Activated CD4-positive, alpha-beta T cell treated with anti-CD3 and anti-CD28 coated beads for 24 hours (primary cell): ENCODE data around the gene WNT7A.

ENCODE experiments used
- DNase-seq, 2 donors: peaks; one replicate each; pipeline ENCODE4 v3.0.0-alpha.2; 2020; ENCODE audit warnings: low read depth in 2 of 2

Gene WNT7A

GRCh38 chr3:13846238-13846637 is 33.6 kb downstream of the WNT7A start:
- DNase-seq: no peak

- no peak for DNase-seq
Observed at GRCh38 chr3:13845806-13846205, 34.1 kb downstream of the WNT7A start.

DNA sequence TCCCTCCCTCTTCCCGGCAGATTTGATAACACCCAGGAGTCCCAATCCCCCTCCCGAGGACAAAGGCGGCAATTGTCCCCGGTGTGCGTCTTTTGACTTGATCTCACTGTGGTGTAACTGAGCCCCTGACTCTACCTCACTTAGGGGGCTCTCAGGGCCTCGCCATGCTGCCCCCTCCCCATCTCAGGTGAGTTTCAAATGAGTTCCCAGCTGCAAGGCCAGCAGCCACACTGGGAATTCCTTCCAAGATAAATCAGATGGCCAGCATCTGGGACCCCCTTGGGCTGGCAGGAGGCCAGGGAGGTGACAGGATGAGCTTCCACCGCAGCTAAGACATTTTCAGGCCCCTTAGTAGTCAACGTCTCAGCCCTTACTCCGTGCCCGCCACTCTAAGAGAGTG is 35.0 kb downstream of the WNT7A start:
- no peak for DNase-seq

GRCh38 chr3:13844286-13844685 is 35.6 kb downstream of the WNT7A start:
- no peak for DNase-seq

GRCh38 chr3:13843351-13843750 is 36.5 kb downstream of the WNT7A start:
- DNase-seq: no peak

DNA sequence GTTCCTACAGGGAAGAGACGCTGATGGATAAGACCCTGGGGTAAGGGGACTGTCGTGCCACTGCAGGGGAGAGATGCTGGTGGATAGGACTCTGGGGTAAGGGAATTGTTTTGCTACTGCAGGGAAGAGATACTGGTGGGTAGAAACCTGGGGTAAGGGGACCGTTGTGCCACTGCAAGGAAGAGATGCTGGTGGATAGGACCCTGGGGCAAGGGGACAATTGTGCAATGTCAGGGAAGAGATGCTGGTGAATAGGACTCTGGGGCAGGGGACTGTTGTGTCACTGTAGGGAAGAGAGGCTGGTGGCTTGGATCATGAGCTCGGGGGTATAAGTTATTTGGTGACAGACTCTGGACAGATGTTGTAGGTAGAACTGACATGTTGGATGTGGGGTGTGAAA is 37.6 kb downstream of the WNT7A start:
- DNase-seq: no peak

DNA sequence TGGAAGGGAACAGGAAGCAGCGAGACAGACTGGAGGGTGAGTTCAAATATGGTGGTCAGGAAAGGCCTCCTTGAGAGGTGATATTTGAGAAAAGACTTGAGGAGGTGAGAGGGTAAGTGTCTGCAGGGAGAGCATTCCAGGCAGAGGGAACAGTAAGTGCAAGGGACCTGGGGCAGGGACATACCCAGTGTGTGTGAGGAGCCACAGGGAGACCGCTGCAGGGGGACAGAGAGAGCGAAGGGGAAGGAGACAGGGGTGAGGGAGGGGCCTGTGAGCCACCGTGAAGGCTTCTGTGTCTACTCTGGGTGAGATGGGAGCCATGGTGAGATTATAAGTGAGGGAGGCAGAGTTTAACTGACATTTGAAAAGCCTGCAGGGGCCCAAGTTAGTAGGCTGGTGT is 38.0 kb downstream of the WNT7A start:
- no peak for DNase-seq

DNA sequence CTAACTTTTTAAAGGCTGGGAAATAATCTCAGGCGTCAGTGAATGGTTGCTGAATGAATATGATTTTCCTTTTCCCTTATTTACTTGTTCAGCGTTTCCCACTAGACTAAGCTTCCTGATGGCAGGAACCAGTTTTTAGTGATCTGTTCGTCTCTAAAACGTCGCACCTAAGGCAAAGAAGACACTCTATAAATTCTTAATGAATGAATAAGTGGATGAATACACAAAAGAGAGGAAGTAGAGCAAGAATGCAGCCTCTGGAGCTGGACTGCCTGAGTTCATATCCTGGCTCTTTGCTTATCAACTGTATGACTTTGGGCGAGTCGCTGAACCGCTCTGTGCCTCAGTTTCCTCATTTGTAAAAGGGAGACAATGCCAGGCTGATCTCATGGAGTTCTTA is 38.7 kb downstream of the WNT7A start:
- no peak for DNase-seq

- no peak for DNase-seq
Observed at GRCh38 chr3:13840456-13840855, 39.4 kb downstream of the WNT7A start.

DNA sequence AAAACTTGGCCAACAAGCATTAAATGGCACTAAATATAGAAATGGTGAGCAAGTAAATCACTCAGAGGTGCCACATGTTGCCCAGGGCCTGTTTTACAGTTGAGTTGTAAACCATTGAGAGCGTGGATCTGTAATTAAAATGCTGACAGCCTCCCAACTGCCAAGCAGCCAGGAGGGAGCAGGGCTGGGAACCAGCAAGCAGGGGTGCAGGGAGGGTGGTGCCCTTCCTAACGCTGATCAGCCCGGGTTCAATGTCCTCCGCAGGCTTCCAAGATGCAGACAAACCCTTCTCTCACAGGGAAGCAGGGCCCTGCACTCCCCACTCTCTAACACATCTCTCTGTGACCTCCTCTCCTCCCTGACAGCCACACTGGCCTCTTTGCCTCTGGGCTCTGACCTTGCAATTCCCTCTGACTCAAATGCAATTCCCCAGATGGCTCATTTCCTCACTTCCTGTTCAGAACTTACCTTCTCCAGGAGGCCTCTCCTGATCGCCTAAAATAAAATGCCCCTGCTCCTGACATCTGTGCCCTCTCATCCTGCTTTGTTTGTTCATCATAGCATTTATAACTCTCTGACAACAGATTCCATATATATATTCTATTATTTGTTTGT is 40.0 kb downstream of the WNT7A start:
- no peak for DNase-seq

DNA sequence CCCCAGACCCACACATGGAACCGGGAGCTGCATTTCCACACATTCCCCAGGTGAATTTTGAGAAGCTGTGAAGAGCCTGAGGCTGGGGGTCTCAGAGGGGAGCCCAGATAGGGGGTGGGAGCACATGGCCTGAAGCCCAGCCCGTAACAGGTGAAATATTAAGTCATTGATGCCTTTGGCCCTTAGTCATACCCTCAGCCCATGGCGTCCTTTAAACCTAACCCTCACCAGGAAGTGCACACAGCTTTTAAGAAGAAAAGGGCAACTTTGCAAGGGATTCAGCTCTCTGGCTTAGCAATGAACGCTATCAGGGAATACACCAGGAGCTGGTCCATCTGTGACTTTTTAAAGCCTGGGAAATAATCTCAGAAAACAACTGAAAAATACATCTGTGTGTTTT is 40.6 kb downstream of the WNT7A start:
- DNase-seq: no peak

GRCh38 chr3:13838421-13838820 is 41.5 kb downstream of the WNT7A start:
- no peak for DNase-seq

- no peak for DNase-seq
Observed at GRCh38 chr3:13837751-13838150, 42.1 kb downstream of the WNT7A start.

DNA sequence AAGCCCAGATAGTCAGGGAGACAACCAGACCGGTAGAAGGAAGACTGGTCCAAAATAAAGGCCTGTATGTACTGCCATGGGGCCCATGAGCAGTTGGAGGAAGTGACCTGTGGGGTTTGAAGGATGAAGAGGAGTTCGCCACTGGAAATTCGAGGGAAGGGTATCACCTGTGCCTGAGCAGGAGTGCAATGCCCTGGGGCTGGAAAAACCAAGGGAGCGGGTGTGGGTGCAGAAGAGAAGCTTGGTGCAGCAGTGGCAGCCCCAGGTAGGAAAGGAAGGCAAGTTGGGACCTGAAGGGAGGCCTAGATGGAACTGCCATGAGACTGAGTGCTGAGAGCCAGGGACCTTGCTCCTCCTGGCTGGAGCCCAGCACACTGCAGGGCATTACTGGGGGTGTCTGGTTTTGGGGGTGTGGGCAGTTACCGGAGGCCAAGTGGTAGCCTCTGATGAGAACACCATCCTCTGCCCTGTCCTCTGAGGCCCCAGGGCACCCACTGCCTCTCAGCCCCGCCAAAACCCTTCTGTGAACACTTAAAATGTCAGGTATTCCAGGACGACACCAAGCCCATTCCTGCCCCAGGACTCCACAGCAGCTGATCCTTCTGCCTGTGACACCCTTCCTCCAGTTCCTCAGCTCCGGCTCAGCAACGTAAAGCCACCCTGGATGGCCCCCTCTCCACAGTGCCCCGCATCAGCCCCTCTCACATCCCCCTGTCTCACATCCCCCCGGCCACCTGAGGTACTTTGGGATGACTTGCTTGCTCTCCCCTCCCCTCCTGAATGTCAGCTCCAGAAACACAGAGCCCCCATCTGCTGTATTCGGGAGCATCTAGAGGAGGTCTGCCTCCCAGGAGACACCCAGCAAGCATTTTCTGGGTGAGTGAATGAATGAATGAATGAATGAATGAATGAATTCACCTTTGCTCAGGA is 42.9 kb downstream of the WNT7A start:
- no peak for DNase-seq

GRCh38 chr3:13835246-13835645 is 44.6 kb downstream of the WNT7A start:
- DNase-seq: no peak

- no peak for DNase-seq
Observed at GRCh38 chr3:13834258-13835035, 45.4 kb downstream of the WNT7A start.

GRCh38 chr3:13833506-13834257 is 46.2 kb downstream of the WNT7A start:
- no peak for DNase-seq

DNA sequence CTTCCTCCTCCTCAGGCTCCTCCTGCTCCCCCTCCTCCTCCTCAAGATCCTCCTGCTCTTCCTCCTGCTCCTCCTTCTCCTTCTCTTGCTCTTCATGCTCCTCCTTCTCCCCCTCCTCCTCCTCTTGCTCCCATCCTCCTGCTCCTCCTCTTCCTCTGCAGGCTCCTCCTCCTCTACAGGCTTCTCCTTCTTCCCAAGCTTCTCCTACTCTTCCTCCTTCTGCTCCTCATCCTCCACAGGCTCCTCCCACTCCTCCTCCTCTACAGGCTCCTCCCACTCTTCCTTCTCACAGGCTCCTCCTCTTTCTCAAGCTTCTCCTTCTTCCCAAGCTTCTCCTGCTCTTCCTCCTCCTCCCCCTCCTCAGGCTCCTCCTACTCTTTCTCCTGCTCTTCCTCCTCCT is 47.7 kb downstream of the WNT7A start:
- DNase-seq: no peak

- DNase-seq: no peak
Observed at GRCh38 chr3:13831386-13831996, 48.4 kb downstream of the WNT7A start.

GRCh38 chr3:13829311-13829710 is 50.6 kb downstream of the WNT7A start:
- no peak for DNase-seq

GRCh38 chr3:13828501-13829265 is 51.2 kb downstream of the WNT7A start:
- DNase-seq: no peak
